ENCODE measurements around the gene B3GAT3.

The B3GAT3 gene

GRCh38 chr11:62648185-62648966 is 26.6 kb upstream of the B3GAT3 start:
- no peak for TF ChIP-seq EZH2 (IDR thresholded peaks at IDR 0.05)
- no peak; the same call in 1 of the 2 replicates for TF ChIP-seq POLR2AphosphoS5 (IDR thresholded peaks at IDR 0.05; ENCODE audit: borderline replicate concordance, low read depth, low read length)
- TF ChIP-seq FOXP2 (optimal IDR thresholded peaks at IDR 0.05; ENCODE audit: control extremely low read depth, extremely low read length, insufficient read depth) = no peak
- H3K36me3 ChIP-seq (ENCODE audit: insufficient read depth, low read length) = peaks cover 25% of the 10 kb centered on the region; the same call in 1 of the 2 replicates
- no peak overlapping the region for H3K9ac ChIP-seq (ENCODE audit: insufficient read length)
- DNase-seq (ENCODE audit: low read depth, low spot score) = no peak
- no peaks in the 10 kb centered on the region for H3K9me3 ChIP-seq (ENCODE audit: low read depth, low read length)
- no peak overlapping the region for H3K27ac ChIP-seq
- H3K4me3 ChIP-seq = no peak overlapping the region

DNA sequence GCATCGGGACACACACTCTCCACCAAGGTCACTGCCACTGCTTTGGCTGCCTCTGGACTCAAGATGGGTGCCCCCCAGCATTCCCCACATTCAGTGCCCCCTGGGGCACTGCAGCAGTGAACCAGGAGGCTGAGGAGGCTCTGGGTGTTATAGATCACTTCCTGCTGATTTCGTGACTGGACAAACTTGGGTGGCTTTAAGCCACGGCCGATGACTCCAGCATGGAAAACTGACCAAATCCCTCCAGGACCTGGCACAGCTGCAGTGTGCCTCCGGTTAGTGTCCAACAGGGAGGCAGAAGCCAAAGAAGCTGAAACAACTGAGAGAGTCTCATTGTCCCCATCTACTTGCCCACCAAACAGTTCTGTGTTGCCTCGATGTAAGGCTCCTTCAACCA is 25.8 kb upstream of the B3GAT3 start:
- no peak overlapping the region for H3K9ac ChIP-seq (ENCODE audit: insufficient read length)
- H3K27ac ChIP-seq = no peak overlapping the region
- no peak for DNase-seq (ENCODE audit: low read depth, low spot score)

GRCh38 chr11:62646825-62647608 is 25.2 kb upstream of the B3GAT3 start:
- H3K9me3 ChIP-seq (ENCODE audit: low read depth, low read length) = no peaks in the 10 kb centered on the region
- no peak overlapping the region for H3K27ac ChIP-seq
- no peak overlapping the region for H3K9ac ChIP-seq (ENCODE audit: insufficient read length)
- TF ChIP-seq EZH2 (IDR thresholded peaks at IDR 0.05) = no peak
- no peak for TF ChIP-seq POLR2AphosphoS5 (IDR thresholded peaks at IDR 0.05; ENCODE audit: borderline replicate concordance, low read depth, low read length)
- no peak for TF ChIP-seq FOXP2 (optimal IDR thresholded peaks at IDR 0.05; ENCODE audit: control extremely low read depth, extremely low read length, insufficient read depth)
- DNase-seq (ENCODE audit: low read depth, low spot score) = no peak
- H3K36me3 ChIP-seq (ENCODE audit: insufficient read depth, low read length) = peaks cover 34% of the 10 kb centered on the region
- H3K4me3 ChIP-seq = peak overlapping the region; percentile 41

More for the DNA sequence above, 25.8 kb upstream of the B3GAT3 start:
- H3K36me3 ChIP-seq (ENCODE audit: insufficient read depth, low read length) = peaks cover 32% of the 10 kb centered on the region
- no peaks in the 10 kb centered on the region for H3K9me3 ChIP-seq (ENCODE audit: low read depth, low read length)
- no peak overlapping the region for H3K4me3 ChIP-seq
- TF ChIP-seq POLR2AphosphoS5 (IDR thresholded peaks at IDR 0.05; ENCODE audit: borderline replicate concordance, low read depth, low read length) = no peak
- TF ChIP-seq EZH2 (IDR thresholded peaks at IDR 0.05) = no peak
- no peak for TF ChIP-seq FOXP2 (optimal IDR thresholded peaks at IDR 0.05; ENCODE audit: control extremely low read depth, extremely low read length, insufficient read depth)

DNA sequence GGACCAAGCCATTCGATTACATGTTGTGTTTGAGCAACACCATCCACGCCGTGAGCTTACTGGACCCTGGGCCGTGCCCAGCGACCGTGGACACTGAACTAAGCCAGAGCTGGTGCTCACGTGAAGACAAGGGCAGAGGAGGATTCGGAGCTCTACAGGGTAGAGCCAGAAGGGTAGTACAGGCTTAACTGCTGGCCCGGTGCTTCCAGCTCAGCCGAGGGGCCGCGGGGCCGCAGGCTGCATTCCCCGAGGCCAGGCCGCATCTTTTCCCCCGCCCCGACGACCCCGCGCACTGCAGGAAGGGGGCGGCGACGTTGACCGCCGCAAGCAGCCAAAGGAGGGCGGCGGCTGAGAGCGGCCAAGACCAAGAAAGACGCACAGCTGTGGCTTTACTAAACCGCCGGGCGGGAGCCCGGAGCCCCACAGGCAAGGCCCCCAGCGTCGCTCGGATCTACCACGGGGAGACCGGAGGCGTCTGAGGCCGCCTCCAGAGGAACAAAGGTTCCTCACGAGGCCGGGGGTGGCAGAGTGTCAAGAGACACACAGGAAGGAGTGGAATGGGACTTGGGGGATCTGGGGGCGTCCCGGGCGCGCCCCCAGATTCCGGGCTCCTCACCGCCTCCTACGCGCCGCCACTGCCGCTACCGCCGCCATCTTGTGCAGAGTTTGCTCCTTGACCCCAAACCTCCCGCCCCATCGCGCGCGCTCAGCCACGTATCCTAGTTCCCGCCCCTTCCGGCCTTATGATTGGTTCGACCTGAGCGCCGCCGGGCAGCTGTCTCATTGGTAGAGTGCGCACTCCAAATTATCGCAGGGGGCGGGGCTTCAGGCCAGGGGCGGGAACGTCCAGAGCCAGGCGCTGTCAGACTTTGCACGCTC is 24.4 kb upstream of the B3GAT3 start, which contains the start of gene GANAB:
Gene GANAB, minus strand, starts transcription at position 668 of the 879 bp plus-strand sequence. Its CDS starts 14 bp downstream, at position 654.
- TF ChIP-seq FOXP2 (optimal IDR thresholded peaks at IDR 0.05; ENCODE audit: control extremely low read depth, extremely low read length, insufficient read depth) (no peak), POLR2AphosphoS5 (IDR thresholded peaks at IDR 0.05; ENCODE audit: borderline replicate concordance, low read depth, low read length) (peak; percentile 95)
- Histone ChIP-seq H3K36me3 (ENCODE audit: insufficient read depth, low read length) (peaks cover 34% of the 10 kb centered on the region), H3K27ac (peak within 1 kb of the TSS; percentile 80)

GRCh38 chr11:62645671-62645945 is 23.8 kb upstream of the B3GAT3 start:
- no peaks in the 10 kb centered on the region for H3K9me3 ChIP-seq (ENCODE audit: low read depth, low read length)
- H3K36me3 ChIP-seq (ENCODE audit: insufficient read depth, low read length) = peaks cover 34% of the 10 kb centered on the region
- TF ChIP-seq POLR2AphosphoS5 (IDR thresholded peaks at IDR 0.05; ENCODE audit: borderline replicate concordance, low read depth, low read length) (no peak), FOXP2 (optimal IDR thresholded peaks at IDR 0.05; ENCODE audit: control extremely low read depth, extremely low read length, insufficient read depth) (no peak), EZH2 (IDR thresholded peaks at IDR 0.05) (no peak)
- H3K9ac ChIP-seq (ENCODE audit: insufficient read length) = peak overlapping the region; percentile 96
- peak overlapping the region; percentile 80 for H3K27ac ChIP-seq
- no peak for DNase-seq (ENCODE audit: low read depth, low spot score)
- H3K4me3 ChIP-seq = peak overlapping the region; percentile 98

More for the DNA sequence above, 24.4 kb upstream of the B3GAT3 start, which contains the start of gene GANAB:
- H3K9me3 ChIP-seq (ENCODE audit: low read depth, low read length) = no peaks in the 10 kb centered on the region
- DNase-seq (ENCODE audit: low read depth, low spot score) = peak; percentile 78
- H3K4me3 ChIP-seq = peak within 1 kb of the TSS; percentile 98
- peak within 1 kb of the TSS; percentile 96 for H3K9ac ChIP-seq (ENCODE audit: insufficient read length)

DNA sequence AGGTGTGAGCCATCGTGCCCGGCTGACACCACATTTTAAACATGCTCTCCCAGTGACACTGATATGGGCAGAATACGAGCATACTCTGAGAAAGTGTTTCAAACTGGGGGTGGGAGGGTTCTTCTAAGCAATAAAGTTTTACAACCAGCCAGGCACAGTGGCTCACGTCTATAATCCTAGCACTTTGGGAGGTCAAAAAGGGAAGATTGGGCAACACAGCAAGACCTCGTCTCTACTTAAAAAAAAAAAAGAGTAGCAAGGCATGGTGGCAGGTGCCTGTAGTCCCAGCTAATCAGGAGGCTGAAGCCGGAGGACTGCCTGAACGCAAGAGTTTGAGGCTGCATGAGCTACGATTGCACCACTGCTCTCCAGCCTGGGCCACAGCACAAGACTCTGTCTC is 22.4 kb upstream of the B3GAT3 start:
- H3K4me3 ChIP-seq = no peak overlapping the region
- no peak overlapping the region for H3K9ac ChIP-seq (ENCODE audit: insufficient read length)
- TF ChIP-seq EZH2 (IDR thresholded peaks at IDR 0.05) (no peak), POLR2AphosphoS5 (IDR thresholded peaks at IDR 0.05; ENCODE audit: borderline replicate concordance, low read depth, low read length) (no peak), FOXP2 (optimal IDR thresholded peaks at IDR 0.05; ENCODE audit: control extremely low read depth, extremely low read length, insufficient read depth) (no peak)
- DNase-seq (ENCODE audit: low read depth, low spot score) = no peak
- no peaks in the 10 kb centered on the region for H3K9me3 ChIP-seq (ENCODE audit: low read depth, low read length)
- H3K27ac ChIP-seq = no peak overlapping the region
- peaks cover 34% of the 10 kb centered on the region for H3K36me3 ChIP-seq (ENCODE audit: insufficient read depth, low read length)

- no peak overlapping the region for H3K4me3 ChIP-seq
- H3K9ac ChIP-seq (ENCODE audit: insufficient read length) = no peak overlapping the region
- no peak for DNase-seq (ENCODE audit: low read depth, low spot score)
- TF ChIP-seq POLR2AphosphoS5 (IDR thresholded peaks at IDR 0.05; ENCODE audit: borderline replicate concordance, low read depth, low read length) = no peak
- no peak for TF ChIP-seq EZH2 (IDR thresholded peaks at IDR 0.05)
- no peak for TF ChIP-seq FOXP2 (optimal IDR thresholded peaks at IDR 0.05; ENCODE audit: control extremely low read depth, extremely low read length, insufficient read depth)
- H3K36me3 ChIP-seq (ENCODE audit: insufficient read depth, low read length) = peaks cover 89% of the 10 kb centered on the region
- H3K27ac ChIP-seq = no peak overlapping the region
- H3K9me3 ChIP-seq (ENCODE audit: low read depth, low read length) = no peaks in the 10 kb centered on the region
These were observed 10.7 kb upstream of the B3GAT3 start for GRCh38 chr11:62632492-62632891.

Measured in SK-N-MC (cell line).